HG02623 (cell line): Measurements from ENCODE around the gene TNFSF8.

Experiments used
- ATAC-seq: cut with Tn5 transposase; IDR thresholded peaks from one replicate; pipeline ENCODE4 v1.9.1; 2021; ENCODE audit warnings: moderate library complexity; ENCODE audit not compliant: unreplicated experiment

Gene TNFSF8

GRCh38 chr9:114880291-114880745, 50.1 kb downstream of the TNFSF8 start:
- ATAC-seq = no peak

- no peak for ATAC-seq
Observed at GRCh38 chr9:114878879-114879564, 51.4 kb downstream of the TNFSF8 start.

GRCh38 chr9:114869845-114870244, 60.5 kb downstream of the TNFSF8 start:
- ATAC-seq = no peak

GRCh38 chr9:114869378-114869777, 61.0 kb downstream of the TNFSF8 start:
- no peak for ATAC-seq

- ATAC-seq = no peak
Observed at GRCh38 chr9:114867327-114867726, 63.1 kb downstream of the TNFSF8 start.

GRCh38 chr9:114864471-114864870, 65.9 kb downstream of the TNFSF8 start:
- ATAC-seq = no peak

GRCh38 chr9:114861922-114862605, 68.3 kb downstream of the TNFSF8 start:
- ATAC-seq = no peak

GRCh38 chr9:114861273-114861672, 69.1 kb downstream of the TNFSF8 start:
- ATAC-seq = no peak

GRCh38 chr9:114860187-114860586, 70.2 kb downstream of the TNFSF8 start:
- ATAC-seq = no peak

- ATAC-seq = no peak
Observed at GRCh38 chr9:114856942-114857315, 73.5 kb downstream of the TNFSF8 start.

- ATAC-seq = no peak
Observed at GRCh38 chr9:114856215-114856941, 74.0 kb downstream of the TNFSF8 start.

GRCh38 chr9:114855488-114855887, 74.9 kb downstream of the TNFSF8 start:
- no peak for ATAC-seq

- ATAC-seq = no peak
Observed at GRCh38 chr9:114854736-114855355, 75.5 kb downstream of the TNFSF8 start.

GRCh38 chr9:114853071-114853855, 77.1 kb downstream of the TNFSF8 start:
- ATAC-seq = no peak

GRCh38 chr9:114852050-114852594, 78.3 kb downstream of the TNFSF8 start:
- no peak for ATAC-seq

GRCh38 chr9:114851306-114851705, 79.1 kb downstream of the TNFSF8 start:
- no peak for ATAC-seq
